Fibroblast of peridontal ligament (primary cell): Measurements from ENCODE around the gene PSMA7.

Source experiments
- DNase-seq: peaks from one replicate; pipeline ENCODE4 v3.0.0-alpha.2; 2010; ENCODE audit errors: extremely low read depth

PSMA7 gene

DNA sequence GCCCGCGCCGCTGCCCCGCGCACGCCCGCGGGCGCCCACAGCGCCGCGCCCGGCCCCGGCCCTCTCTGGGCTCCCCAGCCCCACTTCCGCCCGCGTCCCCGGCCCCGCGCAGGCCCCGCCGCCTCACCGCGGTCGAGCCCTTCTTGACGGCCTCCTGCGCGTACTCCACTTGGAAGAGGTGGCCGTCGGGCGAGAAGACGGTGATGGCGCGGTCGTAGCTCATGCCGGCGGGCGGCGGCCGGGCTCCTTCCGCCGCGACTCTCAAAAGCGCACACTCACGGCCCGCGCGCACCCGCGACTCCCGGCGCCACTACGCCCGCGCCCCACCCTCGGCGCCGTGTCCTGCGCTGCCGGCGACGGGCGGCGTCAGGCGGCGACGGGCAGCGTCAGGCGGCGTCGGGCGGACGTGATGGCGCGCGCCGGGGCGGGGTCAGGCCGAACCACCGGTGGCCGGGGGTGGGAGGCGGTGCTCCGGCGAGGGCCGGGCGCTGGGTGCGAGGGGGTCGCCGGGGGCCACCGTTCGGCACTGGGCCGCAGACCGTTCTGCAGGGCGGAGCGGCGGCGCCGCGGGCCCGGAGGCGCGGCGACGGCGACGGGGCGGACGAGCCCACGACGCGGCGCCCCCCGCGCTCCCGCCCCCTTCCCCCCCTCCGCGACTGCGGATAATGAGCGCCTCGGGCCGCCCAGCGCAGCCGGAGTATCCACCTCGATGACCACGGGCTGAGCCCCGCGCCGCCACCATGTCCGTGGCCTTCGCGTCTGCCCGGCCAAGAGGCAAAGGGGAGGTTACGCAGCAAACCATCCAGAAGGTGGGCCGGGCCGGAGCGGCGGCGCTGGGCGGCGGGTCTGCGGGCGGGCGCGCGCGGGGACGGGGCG, at the start of gene PSMA7, which contains the start of gene SS18L1:
TSS of gene PSMA7 (minus strand) at position 314 of the 876 bp plus-strand sequence. CDS start at position 223, 91 bp downstream.
TSS of gene SS18L1 (plus strand) at position 689 of the 876 bp plus-strand sequence. CDS start at position 741, 52 bp downstream.
- DNase-seq: peak; percentile 75

DNA sequence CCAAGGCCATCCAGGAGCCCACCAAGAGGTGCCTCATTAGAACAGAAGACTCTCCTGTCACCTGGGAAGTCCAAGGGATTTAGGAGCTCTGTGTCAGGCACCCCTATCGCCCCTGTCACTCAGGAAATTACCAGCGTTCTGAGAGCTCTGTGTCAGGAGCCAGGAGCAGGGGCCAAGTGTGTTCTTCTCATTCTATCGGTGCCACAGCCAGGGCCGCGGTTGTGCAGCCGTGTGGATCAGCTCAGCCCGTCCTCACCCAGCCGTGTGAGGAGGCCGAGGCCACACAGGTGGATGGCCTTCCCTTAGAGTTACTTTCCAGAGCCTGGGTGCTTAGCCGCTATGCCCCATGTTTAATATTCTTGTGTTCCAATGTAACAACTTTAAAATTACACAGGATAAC, 49.4 kb upstream of the PSMA7 start:
- DNase-seq: no peak

DNA sequence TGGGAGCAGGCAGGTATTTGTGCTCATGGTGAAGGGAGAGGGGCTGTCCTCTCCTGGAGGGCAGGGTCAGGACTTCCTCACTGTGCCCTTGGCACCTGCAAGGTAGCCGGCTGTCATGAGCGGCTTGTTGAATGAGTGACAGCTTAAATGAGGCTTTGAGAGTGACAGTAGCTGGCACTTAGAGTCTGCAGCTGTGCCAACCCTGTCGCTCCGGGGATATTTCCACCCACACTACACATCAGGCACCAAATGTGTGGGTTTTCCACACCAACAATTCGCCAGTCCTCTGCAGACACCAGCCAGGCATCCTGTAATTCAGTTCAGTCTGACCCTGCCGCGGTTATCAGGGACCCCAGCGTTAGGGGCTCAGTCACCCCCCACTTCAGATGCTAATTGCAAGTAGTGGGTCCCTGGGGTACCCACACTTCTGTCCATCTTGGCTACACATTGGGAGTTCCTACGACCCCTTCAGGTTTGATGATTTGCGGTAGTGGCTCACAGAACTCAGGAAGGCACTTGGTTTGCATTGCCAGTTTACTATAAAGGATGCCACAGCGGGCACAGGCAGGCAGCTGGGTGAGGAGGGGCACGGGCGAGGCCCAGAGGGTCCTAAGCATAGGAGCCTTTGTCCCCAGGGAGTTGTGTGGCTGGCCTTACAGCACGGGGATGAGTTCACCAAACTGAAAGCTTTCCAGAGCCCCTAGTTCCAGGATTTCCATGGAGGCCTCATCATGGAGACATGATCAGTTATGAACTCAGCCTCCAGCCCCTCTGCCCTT, 48.8 kb upstream of the PSMA7 start:
- DNase-seq: no peak

DNA sequence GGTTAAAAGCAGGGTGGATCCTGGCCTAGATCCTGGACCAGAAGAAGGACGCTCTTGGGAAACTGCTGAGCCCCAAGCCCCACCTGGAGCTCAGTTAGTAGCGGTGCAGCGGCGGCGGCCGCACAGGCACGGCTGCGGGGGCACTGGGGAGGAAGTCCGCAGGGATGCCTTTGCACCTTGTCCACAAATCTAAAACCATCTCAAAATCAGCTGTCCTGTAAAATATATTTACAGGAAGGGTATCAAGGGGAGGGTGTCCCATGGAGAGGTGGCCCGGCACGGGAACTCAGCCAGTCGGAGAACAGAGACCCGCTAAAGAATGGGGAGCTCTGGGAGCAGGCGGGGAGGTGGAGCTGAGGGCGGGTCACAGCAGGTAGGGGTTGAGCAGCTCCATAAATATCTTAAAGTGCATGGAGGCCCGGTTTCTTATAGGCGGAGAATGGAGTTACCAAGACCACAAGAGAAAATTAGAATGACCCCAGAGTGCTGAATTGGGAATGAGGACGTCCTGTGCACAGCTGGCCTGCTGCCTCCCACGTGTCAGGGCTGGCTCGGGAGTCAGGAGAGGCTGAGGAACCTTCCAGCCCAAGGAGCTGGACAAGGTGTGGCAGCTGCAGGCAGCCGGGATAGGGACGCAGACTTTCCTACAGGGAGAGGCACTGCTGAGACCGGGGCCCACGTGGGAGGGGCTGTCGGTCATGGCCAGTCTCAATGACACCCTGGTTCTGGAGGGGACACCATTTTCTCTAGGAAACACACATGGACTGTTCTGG, 47.6 kb upstream of the PSMA7 start:
- DNase-seq: no peak

DNA sequence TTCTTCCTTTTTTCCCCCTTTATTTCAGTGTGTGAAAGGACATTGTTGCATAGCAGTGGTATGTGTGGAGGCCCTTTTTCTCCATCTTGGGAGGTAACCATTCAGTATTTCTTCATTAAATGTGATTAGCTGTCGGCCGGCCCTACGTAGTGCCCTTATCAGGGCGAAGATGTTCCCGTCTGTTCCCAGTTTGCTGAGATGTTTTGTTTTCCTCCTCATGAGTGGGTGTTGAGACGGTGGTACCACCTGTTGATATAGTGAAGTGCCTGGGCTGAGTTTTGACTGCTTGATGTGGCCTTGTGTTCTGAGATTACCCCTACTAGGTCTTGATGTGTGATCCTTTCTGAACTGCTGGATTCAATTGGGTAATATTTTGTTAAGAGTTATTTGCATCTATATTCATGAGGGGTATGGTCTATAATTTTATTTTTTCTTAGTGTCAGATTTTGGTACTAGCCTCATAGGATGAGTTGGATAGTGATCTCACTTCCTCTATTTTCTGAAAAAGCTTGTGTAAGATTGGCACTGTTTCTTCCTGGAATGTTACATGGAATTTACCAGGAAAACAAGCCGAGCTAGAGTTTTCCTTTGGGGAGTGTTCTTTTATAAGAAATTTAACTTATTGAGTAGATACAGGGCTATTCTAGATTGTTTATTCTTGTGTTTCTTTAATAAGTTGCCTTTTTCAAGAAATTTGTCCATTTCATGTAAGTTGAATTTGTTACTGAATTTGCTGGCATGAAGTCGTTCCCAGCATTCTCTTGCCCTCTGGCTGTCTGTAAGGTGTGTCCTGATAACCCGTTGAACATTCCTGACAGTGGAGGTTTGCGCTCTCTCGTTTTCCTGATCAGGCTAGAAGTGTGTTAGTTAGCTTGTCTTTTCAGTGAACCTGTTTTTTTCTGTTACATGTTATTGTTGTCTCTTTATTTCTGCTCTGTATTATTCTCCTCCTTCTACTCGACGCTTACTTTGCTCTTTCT, 44.0 kb upstream of the PSMA7 start:
- DNase-seq: peak; percentile 47

DNA sequence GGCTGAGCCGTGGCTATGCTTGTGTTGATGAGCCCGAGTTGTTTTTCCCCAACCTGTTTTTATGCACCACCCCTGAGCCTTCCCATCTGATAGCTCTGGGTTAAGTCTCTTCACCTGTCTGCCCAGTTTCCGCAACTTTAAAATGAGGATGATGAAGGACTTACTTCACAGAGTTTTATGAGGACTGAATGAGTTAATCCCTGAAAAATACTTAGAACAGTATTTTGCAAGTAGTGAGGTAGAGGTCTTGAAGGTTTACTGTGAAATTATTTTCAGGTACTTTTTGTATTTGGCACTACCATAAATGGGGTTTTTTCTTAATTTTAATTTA, 42.9 kb upstream of the PSMA7 start:
- no peak for DNase-seq

DNA sequence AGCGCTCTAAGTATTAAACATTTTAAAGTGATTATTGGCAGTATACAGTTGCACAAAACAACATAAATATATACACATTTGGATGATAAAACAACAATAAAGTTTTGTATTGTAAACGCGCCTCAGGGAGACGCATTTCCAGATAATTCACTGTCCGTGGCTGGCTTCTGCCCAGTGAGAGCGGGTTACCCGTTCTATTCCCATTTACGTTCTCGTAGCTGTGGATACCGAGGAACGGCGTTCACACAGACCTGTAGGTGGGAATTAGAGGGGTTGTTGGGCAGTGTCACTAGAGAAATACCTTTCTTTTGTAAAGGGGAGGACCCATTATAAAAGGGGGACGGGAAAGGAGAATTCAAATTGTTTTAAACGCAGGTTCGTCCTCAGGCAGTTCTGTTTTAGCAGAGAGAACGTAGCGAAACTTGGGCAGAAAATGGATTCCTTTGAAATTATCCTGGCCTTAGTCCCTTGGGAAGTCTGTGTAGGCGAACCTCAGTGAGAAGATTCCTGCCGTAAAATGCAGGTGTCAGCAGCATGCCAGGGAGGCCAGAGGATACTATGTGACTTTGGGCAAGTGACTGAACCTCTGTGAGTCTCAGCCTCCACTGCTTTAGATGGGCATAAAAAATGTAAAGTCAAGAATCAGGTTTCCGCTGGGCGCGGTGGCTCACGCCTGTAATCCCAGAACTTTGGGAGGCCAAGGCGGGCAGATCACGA, 40.4 kb upstream of the PSMA7 start:
- DNase-seq: peak; percentile 21

DNA sequence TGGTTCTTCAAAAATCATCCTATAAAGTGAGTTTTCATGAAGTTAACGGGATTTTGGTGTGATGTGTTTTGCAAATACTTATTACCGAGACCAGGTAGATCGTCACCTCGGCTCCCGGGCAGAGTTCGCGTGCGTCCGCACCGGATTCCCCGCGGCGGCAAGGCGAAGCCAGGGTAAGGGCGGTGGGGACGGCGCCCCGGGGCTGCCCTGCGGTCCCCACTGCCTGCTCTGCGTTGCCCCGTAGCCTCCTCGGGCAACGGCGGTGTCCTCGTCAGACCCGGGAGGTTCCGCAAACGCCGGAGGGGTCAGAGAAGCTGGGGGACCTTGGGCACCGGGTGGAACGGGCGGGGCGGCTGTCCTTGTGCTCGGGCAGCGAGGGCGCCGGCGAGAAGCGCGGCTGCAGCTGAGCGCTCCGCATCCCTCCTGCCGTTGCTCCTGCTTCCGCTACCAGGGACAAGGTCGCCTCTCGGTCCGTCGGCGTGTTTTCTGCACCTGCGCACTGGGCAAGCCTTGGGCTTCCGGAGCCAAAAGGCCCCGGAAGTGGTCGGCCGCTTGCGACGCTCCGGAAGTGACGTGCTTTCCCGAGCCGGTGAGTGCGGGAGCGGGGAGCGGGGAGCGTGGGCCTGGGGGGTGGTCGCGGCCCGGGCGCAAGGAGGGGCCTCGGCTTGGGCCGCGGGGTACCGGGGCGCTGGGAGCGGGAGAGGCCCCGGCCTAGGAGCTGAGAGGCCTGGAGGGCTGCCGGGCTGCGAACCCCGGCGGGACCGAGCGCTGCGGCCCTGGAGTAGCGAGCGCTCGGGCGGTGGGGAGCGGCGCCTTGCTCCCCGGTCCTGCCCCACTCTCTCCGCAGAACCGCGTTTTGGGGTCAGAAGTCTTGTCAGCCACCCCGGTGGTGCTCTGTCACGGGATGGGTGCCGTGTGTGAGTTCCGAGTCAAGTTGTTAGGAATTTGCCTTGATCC, 39.6 kb upstream of the PSMA7 start, which contains the start of gene MTG2:
TSS of gene MTG2 (plus strand) at position 560 of the 957 bp plus-strand sequence. CDS start 10,393 bp downstream, outside the sequence.
- DNase-seq: peak; percentile 92

DNA sequence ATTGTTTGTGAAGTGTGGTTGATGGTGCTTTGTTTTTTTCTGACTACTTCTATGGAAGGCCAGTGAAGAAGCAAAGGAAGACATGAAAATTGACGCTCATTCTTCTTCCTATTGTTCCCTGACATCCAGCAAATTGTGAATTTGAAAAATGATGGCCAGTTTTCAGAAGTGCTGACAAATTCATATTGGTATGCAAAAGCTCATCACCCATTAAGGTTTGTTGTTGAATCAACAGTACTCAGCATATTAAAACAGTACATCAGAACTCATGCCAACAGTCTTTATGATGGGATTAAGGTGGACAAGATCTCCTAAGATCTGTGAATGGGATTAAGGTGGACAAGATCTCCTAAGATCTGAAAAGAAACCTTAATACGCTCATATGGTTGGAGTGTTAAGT, 38.6 kb upstream of the PSMA7 start:
- no peak for DNase-seq

DNA sequence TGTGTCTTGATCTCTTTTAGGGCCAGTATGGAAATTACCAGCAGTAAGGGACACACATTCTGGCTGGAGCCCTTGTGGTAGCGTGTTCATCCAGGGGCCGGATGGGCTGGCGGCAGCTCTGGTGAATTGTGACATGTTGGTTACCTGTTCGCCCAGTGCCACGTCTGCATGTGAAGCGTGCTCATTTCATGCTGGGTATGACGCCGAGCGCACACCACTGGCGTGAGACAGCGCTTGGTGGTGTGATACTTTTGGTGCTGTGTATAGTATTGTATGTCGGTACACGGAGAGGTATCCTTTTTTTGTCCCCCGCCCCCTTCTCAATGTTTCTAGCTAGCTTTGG, 35.9 kb upstream of the PSMA7 start:
- no peak for DNase-seq

DNA sequence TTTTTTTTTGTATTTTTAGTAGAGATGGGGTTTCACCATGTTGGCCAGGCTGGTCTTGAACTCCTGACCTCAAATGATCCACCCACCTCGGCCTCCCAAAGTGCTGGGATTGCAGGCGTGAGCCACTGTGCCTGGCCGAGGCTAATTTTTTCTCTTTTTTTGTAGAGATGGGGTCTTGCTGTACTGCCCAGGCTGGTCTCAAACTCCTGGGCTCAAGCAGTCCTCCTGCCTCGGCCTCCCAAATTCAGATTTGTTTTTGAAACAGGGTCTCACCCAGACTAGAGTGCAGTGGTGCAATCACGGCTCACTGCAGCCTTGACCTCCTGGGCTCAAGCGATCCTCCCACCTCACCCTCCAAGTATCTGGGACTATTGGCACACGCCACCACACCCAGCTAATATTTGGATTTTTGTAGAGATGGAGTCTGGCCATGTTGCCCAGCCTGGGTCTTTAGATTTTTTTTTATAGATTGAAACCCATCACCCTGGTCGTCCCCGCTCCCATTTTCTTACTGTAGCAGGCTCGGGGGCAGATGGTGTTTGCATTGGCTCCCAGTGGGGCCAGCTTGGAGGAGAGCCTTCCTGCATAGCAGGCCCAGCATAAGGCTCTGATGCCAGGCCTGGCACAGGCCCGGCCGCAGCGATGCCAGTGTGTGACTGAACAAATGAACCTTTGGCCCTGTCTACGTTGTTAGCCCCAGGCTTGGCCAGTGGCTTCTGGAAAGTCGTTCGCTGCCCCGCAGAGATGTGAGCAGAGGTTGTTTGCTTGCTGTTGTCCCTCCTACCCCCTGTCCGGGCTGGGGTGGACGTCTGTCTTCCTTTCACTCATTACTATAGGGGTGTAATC, 35.3 kb upstream of the PSMA7 start:
- DNase-seq: no peak

DNA sequence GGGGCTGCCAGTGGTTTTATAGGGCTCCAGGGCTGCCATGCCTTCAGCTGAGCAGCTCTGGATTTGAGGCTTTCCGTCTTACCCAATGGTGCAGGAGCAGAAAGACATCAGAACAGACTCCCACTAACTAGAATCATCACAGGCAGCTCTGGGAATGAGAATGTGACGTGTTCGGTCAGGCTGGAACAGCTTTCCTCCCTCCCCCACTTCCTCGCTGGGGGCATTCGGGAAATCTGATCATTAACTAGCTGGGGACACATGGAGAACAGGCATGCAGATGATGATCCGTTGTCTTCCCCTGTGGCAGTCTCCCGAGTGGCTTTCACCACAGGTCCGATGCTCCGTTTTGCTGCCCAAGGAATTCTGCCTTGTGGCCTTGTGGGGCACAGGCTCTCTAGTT, 34.1 kb upstream of the PSMA7 start:
- DNase-seq: no peak

DNA sequence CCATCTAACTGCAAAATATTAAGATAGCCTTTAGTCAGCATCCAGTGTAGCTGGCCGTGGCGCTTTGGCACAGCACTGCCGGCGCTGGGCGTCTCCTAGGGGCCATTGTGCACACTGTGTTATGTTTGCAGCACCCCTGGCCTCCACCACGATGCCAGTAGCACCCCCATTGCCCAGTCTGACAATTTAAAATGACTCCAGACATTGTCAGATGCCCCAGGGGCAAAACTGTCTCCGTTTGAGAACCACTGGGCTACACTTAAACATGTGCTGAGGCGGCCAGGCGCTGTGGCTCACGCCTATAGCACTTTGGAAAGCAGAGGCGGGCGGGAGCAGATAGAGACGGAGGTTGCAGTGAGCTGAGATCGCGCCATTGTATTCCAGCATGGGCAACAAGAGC, 33.7 kb upstream of the PSMA7 start:
- no peak for DNase-seq

DNA sequence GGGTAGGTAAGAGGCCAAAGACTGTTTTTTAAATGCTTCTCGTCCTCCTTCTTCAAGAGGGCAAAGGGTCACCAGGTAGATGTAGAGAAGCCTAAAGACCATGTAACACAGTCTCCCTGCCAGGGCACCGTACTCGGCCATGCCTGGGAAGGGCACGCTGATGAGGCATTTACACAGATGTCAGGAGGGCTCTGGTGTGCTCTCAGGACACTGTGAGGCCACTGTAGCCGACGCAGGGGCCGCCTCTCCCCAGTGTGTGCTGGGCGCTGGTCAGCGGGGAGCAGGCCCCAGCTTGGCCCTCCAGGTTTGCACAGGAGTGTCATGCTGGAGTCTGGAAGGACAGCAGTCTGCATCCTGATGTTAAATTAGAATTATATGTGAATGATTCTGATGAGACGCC, 32.5 kb upstream of the PSMA7 start:
- no peak for DNase-seq

DNA sequence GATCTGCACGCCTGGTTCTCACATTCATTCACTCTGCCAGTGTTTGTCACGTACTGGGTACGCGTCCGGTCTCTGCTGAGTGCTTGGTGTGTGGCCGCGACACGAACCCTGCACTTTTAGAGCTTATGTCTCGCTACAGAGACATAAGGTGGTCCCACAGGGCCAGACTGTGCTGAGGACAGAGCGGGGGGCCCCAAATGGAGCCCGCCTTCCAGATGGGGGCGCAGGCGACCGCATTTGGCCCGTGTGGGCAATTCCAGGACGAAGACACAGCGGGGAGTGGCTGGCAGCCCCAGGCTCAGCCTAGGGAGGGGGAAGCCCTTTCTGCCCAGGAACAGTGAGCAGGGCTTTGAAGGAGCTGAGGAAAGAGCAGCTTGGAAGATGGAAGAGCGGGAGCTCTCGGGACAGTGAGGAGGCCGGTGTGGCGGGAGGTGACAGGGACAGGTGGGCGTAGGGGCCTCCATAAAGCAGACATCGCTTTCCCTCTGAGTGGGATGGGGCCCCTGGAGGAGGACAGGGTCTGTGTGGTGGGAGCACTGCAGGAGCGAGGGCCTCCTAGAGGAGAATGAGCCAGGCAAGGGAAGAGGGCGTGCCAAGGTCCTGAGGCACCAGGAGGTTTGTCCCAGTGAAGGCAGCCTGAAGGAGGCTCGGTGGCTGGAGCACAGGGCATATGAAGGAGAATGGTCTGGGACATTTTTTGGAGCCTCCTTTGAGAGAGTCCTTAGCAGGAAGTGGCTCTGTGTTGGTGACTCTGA, 31.9 kb upstream of the PSMA7 start:
- DNase-seq: no peak

DNA sequence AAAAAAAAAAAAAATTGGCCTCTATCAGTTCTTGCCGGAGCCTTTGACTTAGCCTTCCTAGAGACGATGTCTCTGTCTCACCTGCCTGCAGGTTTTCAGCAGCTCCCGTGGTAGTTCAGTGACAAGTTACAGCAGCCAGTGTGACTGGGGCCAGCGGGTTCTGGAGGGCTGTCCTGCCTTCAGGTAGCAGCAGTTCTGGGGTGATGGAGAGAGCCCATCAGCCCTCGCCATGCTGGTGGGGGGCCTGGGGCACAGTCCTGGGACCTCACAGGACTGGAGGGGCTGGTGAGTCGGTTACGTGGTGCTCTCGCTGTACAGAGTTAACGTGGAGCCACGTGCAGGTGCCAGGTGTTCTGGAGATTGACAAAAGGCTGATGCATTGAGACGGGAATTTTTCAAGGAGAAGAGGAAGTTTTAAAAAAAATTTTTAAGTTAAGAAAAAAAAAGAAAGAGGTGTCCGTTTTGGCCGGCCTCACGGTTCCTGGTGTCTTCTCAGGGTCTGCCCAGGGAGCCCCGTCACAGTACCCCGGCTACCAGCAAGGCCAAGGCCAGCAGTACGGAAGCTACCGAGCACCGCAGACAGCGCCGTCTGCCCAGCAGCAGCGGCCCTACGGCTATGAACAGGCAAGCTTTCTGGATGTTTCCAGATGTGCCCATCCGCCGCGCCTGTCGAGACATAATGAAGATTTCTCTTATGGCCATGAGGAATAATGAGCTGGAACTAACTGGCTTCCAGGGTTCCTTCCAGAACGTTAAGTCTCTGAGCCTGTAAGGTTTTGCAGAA, 31.0 kb upstream of the PSMA7 start:
- DNase-seq: no peak

DNA sequence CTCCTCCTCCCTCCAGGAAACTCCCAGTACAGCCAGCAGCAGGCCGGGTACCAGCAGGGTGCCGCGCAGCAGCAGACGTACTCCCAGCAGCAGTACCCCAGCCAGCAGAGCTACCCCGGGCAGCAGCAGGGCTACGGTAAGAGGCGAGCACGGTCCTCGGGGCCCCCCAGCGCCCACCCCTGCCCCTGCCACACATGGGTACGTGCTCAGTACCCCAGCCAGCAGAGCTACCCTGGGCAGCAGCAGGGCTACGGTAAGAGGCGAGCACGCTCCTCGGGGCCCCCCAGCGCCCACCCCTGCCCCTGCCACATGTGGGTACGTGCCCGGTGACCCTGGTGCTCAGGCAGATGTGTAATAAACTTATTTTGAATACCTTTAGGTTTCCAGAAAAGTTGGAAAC, 29.5 kb upstream of the PSMA7 start:
- DNase-seq: no peak
